ENCODE measurements around the gene PRTN3. TPM values are rescaled to one million over a fixed set of nuclear protein-coding genes. Genes with fewer than 3 reads are reported as not detected.

The PRTN3 gene
- total and polyA plus RNA-seq, 2 of the 4 experiments (the other 2 are of a cell fraction): not detected

GRCh38 chr19:885536-886224 lies 44.9 kb downstream of the PRTN3 start:
- Histone ChIP-seq H2AK9ac (replicated peaks; ENCODE audit: low read depth, low read length, poor library complexity) (no peak overlapping the region), H3K27me3 (ENCODE audit: control insufficient read depth, insufficient read depth, low read length) (no peaks in the 10 kb centered on the region), H4K20me1 (ENCODE audit: insufficient read depth, low read length) (peaks cover 3% of the 10 kb centered on the region; the same call in 1 of the 2 replicates), H2BK15ac (ENCODE audit: low read depth, low read length) (no peak overlapping the region), H3K4me2 (ENCODE audit: low read depth, low read length) (no peak overlapping the region), H3K4me3 (ENCODE audit: insufficient read depth, low read depth, low read length) (no peak overlapping the region), H3K9me1 (ENCODE audit: insufficient read depth, low read length) (no peaks in the 10 kb centered on the region), H2BK120ac (ENCODE audit: low read depth, low read length) (no peak overlapping the region), H3K18ac (ENCODE audit: low read depth, low read length) (no peak overlapping the region), H3K4me1 (ENCODE audit: control insufficient read depth, insufficient read depth, low read length) (no peaks in the 10 kb centered on the region), H3K27ac (ENCODE audit: insufficient read depth, low read length) (no peak overlapping the region), H4K8ac (ENCODE audit: low read depth in 2 of 2, low read length in 2 of 2) (no peak overlapping the region), H2AFZ (replicated peaks; ENCODE audit: low read length, poor library complexity) (no peak overlapping the region), H3K79me1 (ENCODE audit: low read depth in 1 of 2, low read length in 2 of 2) (peaks cover 12 to 33% of the 10 kb centered on the region in 2 experiments; a peak in 3 of 4 replicates), H3K36me3 (ENCODE audit: control insufficient read depth, insufficient read depth, low read length) (peaks cover 84% of the 10 kb centered on the region), H4K5ac (ENCODE audit: low read depth, low read length) (no peak overlapping the region), H3K9me3 (ENCODE audit: control insufficient read depth, insufficient read depth, low read length) (no peaks in the 10 kb centered on the region), H3K9ac (ENCODE audit: low read depth, low read length) (no peak overlapping the region), H3K23ac (ENCODE audit: low read depth, low read length) (no peak overlapping the region), H3K4ac (ENCODE audit: low read depth, low read length) (no peak overlapping the region), H3K56ac (ENCODE audit: extremely low read depth, insufficient read depth, low read length) (no peak overlapping the region), H2AK5ac (ENCODE audit: low read depth, low read length) (no peak overlapping the region), H2BK5ac (ENCODE audit: low read depth, low read length, poor library complexity, severe bottlenecking) (no peak overlapping the region), H4K91ac (ENCODE audit: insufficient read depth, low read depth, low read length) (no peak overlapping the region), H2BK20ac (ENCODE audit: low read depth, low read length) (no peak overlapping the region), H3K14ac (replicated peaks; ENCODE audit: low read depth, low read length) (no peak overlapping the region)
- ChIA-PET CTCF (no interaction called here), POLR2A (ENCODE audit: unreplicated experiment) (no interaction called here)
- TF ChIP-seq MXI1 (IDR thresholded peaks at IDR 0.05; ENCODE audit: borderline replicate concordance, low read depth, low read length) (no peak), RAD21 (IDR thresholded peaks at IDR 0.05; ENCODE audit: low read length) (no peak)
- 97% methylated on average over 38 of the region's 64 CpGs; no CpG with 5 or more reads in 1 of the 2 experiments for WGBS, 2 experiments (ENCODE audit: extremely low coverage in 2 of 2, insufficient read length in 1 of 2)
- dilution Hi-C loops (cut with HindIII; ENCODE audit: low sequenced_read_pairs, unreplicated experiment): no loop called here
- ATAC-seq (ENCODE audit: low read depth) (no peak), DNase-seq (no peak)
- no TSS peak for BruUV-seq (replicated peaks)
- intact Hi-C loops (cut with micrococcal nuclease): no loop called here
- in situ Hi-C loops (cut with MboI; ENCODE audit: low sequenced_read_pairs): no loop called here
